WTC11 (cell line): ENCODE results near the gene KLHL26. TPM values are rescaled to one million over a fixed set of nuclear protein-coding genes. Genes with fewer than 3 reads are reported as not detected.

Experiments used
- ATAC-seq: fragments of 200-7000 bp; cut with Tn5 transposase; 2 replicates; pipeline ENCODE4 v1.10.0; 2021; ENCODE audit warnings: mild to moderate bottlenecking, moderate library complexity
- CTCF ChIA-PET: fragments of 300-600 bp; sonication (Branson Sonifier 250); formaldehyde crosslinking; loops from one replicate; lab custom pipeline; 2021; ENCODE audit warnings: antibody characterized with exemption; lab: Charles Lee
- POLR2A ChIA-PET: fragments of 350-600 bp; sonication (Branson Sonifier 250); formaldehyde crosslinking; loops from one replicate; lab custom pipeline; 2021; ENCODE audit warnings: antibody characterized with exemption; lab: Charles Lee
- DNase-seq: peaks from one replicate; pipeline ENCODE4 v3.0.0; 2021; ENCODE audit warnings: low spot score
- H3K27ac Mint-ChIP-seq: 2 replicates; pipeline ENCODE4 v1.8.0; 2021; ENCODE audit warnings: mixed read lengths
- H3K27me3 Mint-ChIP-seq: 2 replicates; pipeline ENCODE4 v1.8.0; 2021; ENCODE audit warnings: low read depth, mild to moderate bottlenecking, moderate library complexity, mixed read lengths
- H3K36me3 Mint-ChIP-seq: 2 replicates; pipeline ENCODE4 v1.8.0; 2021; ENCODE audit warnings: mixed read lengths
- H3K4me1 Mint-ChIP-seq: 2 replicates; pipeline ENCODE4 v1.8.0; 2022; ENCODE audit warnings: mixed read lengths
- H3K4me3 Mint-ChIP-seq: 2 replicates; pipeline ENCODE4 v1.8.0; 2021; ENCODE audit warnings: mild to moderate bottlenecking, moderate library complexity, mixed read lengths
- H3K9me3 Mint-ChIP-seq: 2 replicates; pipeline ENCODE4 v1.8.0; 2021; ENCODE audit warnings: mixed read lengths
- CBFB ChIP-seq: sonication (generic); formaldehyde crosslinking; IDR thresholded peaks from 2 replicates; pipeline ENCODE4 v1.8.1; 2022; ENCODE audit warnings: mild to moderate bottlenecking, low read depth, missing genetic modification reagents
- ESRRA ChIP-seq: sonication (generic); formaldehyde crosslinking; IDR thresholded peaks from 2 replicates; pipeline ENCODE4 v1.8.1; 2022; ENCODE audit warnings: mild to moderate bottlenecking, missing genetic modification reagents, borderline replicate concordance
- ETV6 ChIP-seq: sonication (generic); formaldehyde crosslinking; IDR thresholded peaks from 2 replicates; pipeline ENCODE4 v1.8.1; 2022; ENCODE audit warnings: mild to moderate bottlenecking, missing genetic modification reagents
- GRHL2 ChIP-seq: fragments of 250-450 bp; sonication (Bioruptor Pico); IDR thresholded peaks from 2 replicates; pipeline ENCODE4 v1.8.0; 2022; ENCODE audit warnings: mild to moderate bottlenecking, moderate library complexity; ENCODE audit not compliant: insufficient replicate concordance, severe bottlenecking
- HMGA2 ChIP-seq: fragments of 250-450 bp; sonication (Bioruptor Pico); IDR thresholded peaks from 2 replicates; pipeline ENCODE4 v1.4.0; 2021; ENCODE audit warnings: mild to moderate bottlenecking, moderate library complexity
- IRF2 ChIP-seq: sonication (generic); formaldehyde crosslinking; IDR thresholded peaks from 2 replicates; pipeline ENCODE4 v1.8.0; 2022; ENCODE audit warnings: low read depth, missing genetic modification reagents, borderline replicate concordance
- JUN ChIP-seq: sonication (generic); formaldehyde crosslinking; IDR thresholded peaks from 2 replicates; pipeline ENCODE4 v1.8.0; 2023; ENCODE audit warnings: mild to moderate bottlenecking, missing genetic modification reagents
- KAT7 ChIP-seq: sonication (generic); formaldehyde crosslinking; IDR thresholded peaks from 2 replicates; pipeline ENCODE4 v1.8.1; 2023; ENCODE audit warnings: missing genetic modification reagents, mild to moderate bottlenecking, borderline replicate concordance
- MYBL2 ChIP-seq: sonication (generic); formaldehyde crosslinking; IDR thresholded peaks from 2 replicates; pipeline ENCODE4 v1.8.1; 2023; ENCODE audit warnings: mild to moderate bottlenecking, moderate library complexity, missing genetic modification reagents
- NFE2L1 ChIP-seq: sonication (generic); formaldehyde crosslinking; IDR thresholded peaks from 2 replicates; pipeline ENCODE4 v1.8.1; 2023; ENCODE audit warnings: missing genetic modification reagents
- NFYB ChIP-seq: sonication (generic); formaldehyde crosslinking; conservative IDR thresholded peaks from 2 replicates; pipeline ENCODE4 v1.8.0; 2022; ENCODE audit warnings: low read depth, missing genetic modification reagents
- NR1H2 ChIP-seq: sonication (generic); formaldehyde crosslinking; IDR thresholded peaks from 2 replicates; pipeline ENCODE4 v1.9.0; 2021; ENCODE audit warnings: mild to moderate bottlenecking, moderate library complexity, missing genetic modification reagents
- NR3C1 ChIP-seq: sonication (generic); formaldehyde crosslinking; conservative IDR thresholded peaks from 2 replicates; pipeline ENCODE4 v1.8.1; 2023; ENCODE audit warnings: low read depth, mild to moderate bottlenecking, missing genetic modification reagents
- OVOL2 ChIP-seq: fragments of 250-450 bp; sonication (Bioruptor Pico); IDR thresholded peaks from 2 replicates; pipeline ENCODE4 v1.9.0; 2021; ENCODE audit warnings: mild to moderate bottlenecking, borderline replicate concordance
- RORB ChIP-seq: fragments of 250-450 bp; sonication (Bioruptor Pico); IDR thresholded peaks from 2 replicates; pipeline ENCODE4 v1.9.0; 2021; ENCODE audit warnings: mild to moderate bottlenecking
- SMAD3 ChIP-seq: sonication (generic); formaldehyde crosslinking; IDR thresholded peaks from 2 replicates; pipeline ENCODE4 v1.8.0; 2022; ENCODE audit warnings: missing genetic modification reagents, mild to moderate bottlenecking, borderline replicate concordance
- SOX15 ChIP-seq: fragments of 250-450 bp; sonication (Bioruptor Pico); IDR thresholded peaks from 2 replicates; pipeline ENCODE4 v1.9.0; 2021; ENCODE audit warnings: mild to moderate bottlenecking
- SP1 ChIP-seq: sonication (generic); formaldehyde crosslinking; conservative IDR thresholded peaks from 2 replicates; pipeline ENCODE4 v1.8.1; 2022; ENCODE audit warnings: missing genetic modification reagents
- TEAD1 ChIP-seq: sonication (generic); formaldehyde crosslinking; IDR thresholded peaks from 2 replicates; pipeline ENCODE4 v1.8.0; 2022; ENCODE audit warnings: mild to moderate bottlenecking, missing genetic modification reagents
- TP53 ChIP-seq: sonication (generic); formaldehyde crosslinking; IDR thresholded peaks from 2 replicates; pipeline ENCODE4 v1.8.1; 2023; ENCODE audit warnings: mild to moderate bottlenecking, missing genetic modification reagents
- ZNF121 ChIP-seq: sonication (generic); formaldehyde crosslinking; IDR thresholded peaks from 2 replicates; pipeline ENCODE4 v1.8.0; 2023; ENCODE audit warnings: missing genetic modification reagents
- ZNF138 ChIP-seq: sonication (generic); formaldehyde crosslinking; conservative IDR thresholded peaks from 2 replicates; pipeline ENCODE4 v1.8.1; 2022; ENCODE audit warnings: mild to moderate bottlenecking, moderate library complexity, missing genetic modification reagents
- ZNF232 ChIP-seq: sonication (generic); formaldehyde crosslinking; IDR thresholded peaks from 2 replicates; pipeline ENCODE4 v1.8.0; 2022; ENCODE audit warnings: mild to moderate bottlenecking, missing genetic modification reagents
- ZNF317 ChIP-seq: sonication (generic); formaldehyde crosslinking; IDR thresholded peaks from 2 replicates; pipeline ENCODE4 v1.8.1; 2023; ENCODE audit warnings: low read depth, mild to moderate bottlenecking, moderate library complexity, missing genetic modification reagents, borderline replicate concordance
- ZNF423 ChIP-seq: fragments of 250-450 bp; sonication (Bioruptor Pico); IDR thresholded peaks from 2 replicates; pipeline ENCODE4 v2.1.2; 2022; ENCODE audit warnings: mild to moderate bottlenecking, moderate library complexity
- ZNF671 ChIP-seq: fragments of 250-450 bp; sonication (Bioruptor Pico); IDR thresholded peaks from 2 replicates; pipeline ENCODE4 v1.8.0; 2021; ENCODE audit warnings: mild to moderate bottlenecking
- total RNA-seq: library from RNA; stranded (reverse); gene quantifications from 3 replicates; pipeline ENCODE4 v1.2.3, GENCODE V29; 2021
- TF ChIP-seq, protein P1 (sequence below): sonication (generic); formaldehyde crosslinking; IDR thresholded peaks from 2 replicates; pipeline ENCODE4 v1.8.1; 2022; ENCODE audit warnings: mild to moderate bottlenecking, moderate library complexity, missing genetic modification reagents
- TF ChIP-seq, protein P2 (sequence below): fragments of 250-450 bp; sonication (Bioruptor Pico); IDR thresholded peaks from 2 replicates; pipeline ENCODE4 v1.9.0; 2021; ENCODE audit warnings: mild to moderate bottlenecking
- TF ChIP-seq, protein P3 (sequence below): fragments of 250-450 bp; sonication (Bioruptor Pico); IDR thresholded peaks from 2 replicates; pipeline ENCODE4 v2.1.2; 2022; ENCODE audit warnings: mild to moderate bottlenecking, moderate library complexity
- TF ChIP-seq, protein P4 (sequence below): sonication (generic); formaldehyde crosslinking; IDR thresholded peaks from 2 replicates; pipeline ENCODE4 v1.8.1; 2023; ENCODE audit warnings: mild to moderate bottlenecking, missing genetic modification reagents

KLHL26 gene
- total RNA-seq, 1 experiment from 2014 or later: 13.1 TPM

DNA sequence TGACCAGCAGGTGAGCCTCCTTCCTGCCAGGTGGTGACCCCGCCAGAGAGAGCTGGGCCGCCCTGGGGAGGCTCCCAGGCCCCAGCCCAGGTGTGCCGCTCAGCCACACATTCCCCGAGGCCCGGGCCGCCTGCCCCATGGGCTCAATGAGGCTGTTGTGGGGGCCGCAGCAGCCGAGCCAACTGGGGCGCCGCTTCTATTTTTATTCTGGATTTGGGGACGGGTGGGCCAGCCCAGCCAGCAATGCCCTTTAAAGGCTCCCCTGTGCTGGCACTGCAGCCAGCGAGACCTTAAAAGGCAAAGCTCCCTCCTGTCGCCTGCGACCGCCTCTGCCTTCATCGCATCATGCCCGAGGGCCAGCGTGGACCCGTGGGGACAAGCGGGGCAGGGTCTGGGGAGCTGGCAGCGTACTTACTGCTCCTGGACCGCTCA lies 29.0 kb downstream of the KLHL26 start (continued):
- TF ChIP-seq, protein P1, sequence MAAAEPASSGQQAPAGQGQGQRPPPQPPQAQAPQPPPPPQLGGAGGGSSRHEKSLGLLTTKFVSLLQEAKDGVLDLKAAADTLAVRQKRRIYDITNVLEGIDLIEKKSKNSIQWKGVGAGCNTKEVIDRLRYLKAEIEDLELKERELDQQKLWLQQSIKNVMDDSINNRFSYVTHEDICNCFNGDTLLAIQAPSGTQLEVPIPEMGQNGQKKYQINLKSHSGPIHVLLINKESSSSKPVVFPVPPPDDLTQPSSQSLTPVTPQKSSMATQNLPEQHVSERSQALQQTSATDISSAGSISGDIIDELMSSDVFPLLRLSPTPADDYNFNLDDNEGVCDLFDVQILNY (CRISPR knock-in tag): no peak
- TF ChIP-seq CBFB (no peak), SMAD3 (CRISPR knock-in tag) (no peak), ZNF317 (CRISPR knock-in tag) (no peak), TEAD1 (no peak), JUN (CRISPR knock-in tag) (no peak)
- TF ChIP-seq, all 79 proteins: peak for 0

DNA sequence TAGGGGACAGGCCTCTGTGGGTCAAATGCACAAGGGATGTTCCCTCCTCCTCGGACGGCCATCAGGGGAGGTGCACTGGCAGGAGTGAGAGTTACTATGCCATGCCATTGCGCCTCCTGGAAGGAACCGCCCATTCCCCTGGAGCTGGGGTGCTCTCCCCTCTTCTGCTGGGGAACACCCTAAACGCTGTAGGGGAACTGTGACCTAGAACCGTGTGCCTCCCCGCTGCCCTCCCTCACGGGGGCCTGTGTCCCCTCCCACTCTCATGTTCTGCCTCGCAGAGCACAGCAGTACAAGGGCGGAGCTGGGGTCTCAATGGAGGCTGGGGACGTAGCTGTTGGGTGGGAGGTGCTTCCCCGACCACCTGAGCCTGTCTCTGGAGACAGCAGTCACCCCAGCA lies 29.5 kb downstream of the KLHL26 start:
- peaks cover 3% of the 10 kb centered on the region; the same call in 1 of the 2 replicates for H3K9me3 Mint-ChIP-seq
- CTCF ChIA-PET: interaction anchor here (0.6 to 1.1 kb wide), 2 partner anchors 8 to 45 kb away, joined by 3 read pairs; no protein-coding TSS in a partner anchor
- H3K4me1 Mint-ChIP-seq: peaks cover 4% of the 10 kb centered on the region
- DNase-seq (no peak), ATAC-seq (no peak)
- no peak for TF ChIP-seq SOX15
- TF ChIP-seq IRF2 (CRISPR knock-in tag): no peak
- no peak for TF ChIP-seq ESRRA (CRISPR knock-in tag)
- TF ChIP-seq NR3C1 (CRISPR knock-in tag): no peak
- TF ChIP-seq NFE2L1: no peak
- TF ChIP-seq ETV6 (CRISPR knock-in tag): no peak
- TF ChIP-seq, protein P2, sequence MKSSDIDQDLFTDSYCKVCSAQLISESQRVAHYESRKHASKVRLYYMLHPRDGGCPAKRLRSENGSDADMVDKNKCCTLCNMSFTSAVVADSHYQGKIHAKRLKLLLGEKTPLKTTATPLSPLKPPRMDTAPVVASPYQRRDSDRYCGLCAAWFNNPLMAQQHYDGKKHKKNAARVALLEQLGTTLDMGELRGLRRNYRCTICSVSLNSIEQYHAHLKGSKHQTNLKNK: no peak
- no peak for TF ChIP-seq CBFB
- TF ChIP-seq ZNF671 (CRISPR knock-in tag): no peak
- H3K27me3 Mint-ChIP-seq: no peaks in the 10 kb centered on the region
- no peak overlapping the region for H3K4me3 Mint-ChIP-seq
- POLR2A ChIA-PET: no interaction called here
- H3K36me3 Mint-ChIP-seq: peaks cover 8% of the 10 kb centered on the region; the same call in 1 of the 2 replicates
- H3K27ac Mint-ChIP-seq: no peak overlapping the region

DNA sequence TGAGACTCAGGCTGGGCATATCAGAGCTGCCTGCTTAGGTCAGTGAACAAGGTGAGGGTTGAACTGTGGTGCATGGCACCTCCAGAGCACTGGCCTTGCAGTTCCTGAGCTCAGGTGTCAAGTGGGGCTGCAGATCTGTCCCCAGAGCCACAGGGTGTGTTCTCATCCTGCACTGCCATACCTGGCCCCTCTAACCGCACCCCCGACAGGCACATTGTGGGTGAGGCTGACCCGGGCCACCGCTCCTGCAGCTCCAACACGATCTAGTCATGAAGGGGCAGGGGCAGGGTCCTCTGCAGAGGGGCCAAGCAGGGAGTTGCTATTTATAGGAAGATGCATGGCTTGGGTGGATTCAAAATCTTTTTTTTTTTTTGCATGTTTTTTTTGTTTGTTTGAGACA lies 30.0 kb downstream of the KLHL26 start:
- H3K36me3 Mint-ChIP-seq: peaks cover 8% of the 10 kb centered on the region; the same call in 1 of the 2 replicates
- no peak overlapping the region for H3K4me3 Mint-ChIP-seq
- no peak overlapping the region for H3K27ac Mint-ChIP-seq
- H3K27me3 Mint-ChIP-seq: no peaks in the 10 kb centered on the region
- POLR2A ChIA-PET: no interaction called here
- H3K9me3 Mint-ChIP-seq: peaks cover 2% of the 10 kb centered on the region; the same call in 1 of the 2 replicates
- DNase-seq: no peak
- ATAC-seq: no peak
- H3K4me1 Mint-ChIP-seq: peaks cover 4% of the 10 kb centered on the region
- CTCF ChIA-PET: interaction anchor here (0.6 kb wide), 1 partner anchor 46 kb away, joined by 3 read pairs; no protein-coding TSS in a partner anchor
- no peak for TF ChIP-seq HMGA2 (CRISPR knock-in tag)
- TF ChIP-seq, protein P3, sequence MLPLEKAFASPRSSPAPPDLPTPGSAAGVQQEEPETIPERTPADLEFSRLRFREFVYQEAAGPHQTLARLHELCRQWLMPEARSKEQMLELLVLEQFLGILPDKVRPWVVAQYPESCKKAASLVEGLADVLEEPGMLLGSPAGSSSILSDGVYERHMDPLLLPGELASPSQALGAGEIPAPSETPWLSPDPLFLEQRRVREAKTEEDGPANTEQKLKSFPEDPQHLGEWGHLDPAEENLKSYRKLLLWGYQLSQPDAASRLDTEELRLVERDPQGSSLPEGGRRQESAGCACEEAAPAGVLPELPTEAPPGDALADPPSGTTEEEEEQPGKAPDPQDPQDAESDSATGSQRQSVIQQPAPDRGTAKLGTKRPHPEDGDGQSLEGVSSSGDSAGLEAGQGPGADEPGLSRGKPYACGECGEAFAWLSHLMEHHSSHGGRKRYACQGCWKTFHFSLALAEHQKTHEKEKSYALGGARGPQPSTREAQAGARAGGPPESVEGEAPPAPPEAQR: no peak
- TF ChIP-seq OVOL2: no peak
- no peak for TF ChIP-seq ZNF423 (CRISPR knock-in tag)
- no peak for TF ChIP-seq SMAD3 (CRISPR knock-in tag)
- no peak for TF ChIP-seq NFYB (CRISPR knock-in tag)
- no peak for TF ChIP-seq IRF2 (CRISPR knock-in tag)
- TF ChIP-seq, protein P4, sequence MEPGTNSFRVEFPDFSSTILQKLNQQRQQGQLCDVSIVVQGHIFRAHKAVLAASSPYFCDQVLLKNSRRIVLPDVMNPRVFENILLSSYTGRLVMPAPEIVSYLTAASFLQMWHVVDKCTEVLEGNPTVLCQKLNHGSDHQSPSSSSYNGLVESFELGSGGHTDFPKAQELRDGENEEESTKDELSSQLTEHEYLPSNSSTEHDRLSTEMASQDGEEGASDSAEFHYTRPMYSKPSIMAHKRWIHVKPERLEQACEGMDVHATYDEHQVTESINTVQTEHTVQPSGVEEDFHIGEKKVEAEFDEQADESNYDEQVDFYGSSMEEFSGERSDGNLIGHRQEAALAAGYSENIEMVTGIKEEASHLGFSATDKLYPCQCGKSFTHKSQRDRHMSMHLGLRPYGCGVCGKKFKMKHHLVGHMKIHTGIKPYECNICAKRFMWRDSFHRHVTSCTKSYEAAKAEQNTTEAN (CRISPR knock-in tag): no peak
- TF ChIP-seq GRHL2 (CRISPR knock-in tag): no peak
- TF ChIP-seq NR1H2 (CRISPR knock-in tag): no peak
- TF ChIP-seq ZNF671 (CRISPR knock-in tag): no peak
- no peak for TF ChIP-seq RORB (CRISPR knock-in tag)
- TF ChIP-seq ZNF232 (CRISPR knock-in tag): no peak
- no peak for TF ChIP-seq TP53 (CRISPR knock-in tag)
- no peak for TF ChIP-seq ZNF121 (CRISPR knock-in tag)
- TF ChIP-seq ZNF138: no peak
- TF ChIP-seq SP1 (CRISPR knock-in tag): no peak
- TF ChIP-seq MYBL2 (CRISPR knock-in tag): no peak
- no peak for TF ChIP-seq KAT7 (CRISPR knock-in tag)
- TF ChIP-seq, all 79 proteins: peak for 0
